ENCODE measurements around the gene TUBB8.
"Not testable (repeated sequence)": the region's sequence is repeated elsewhere in the genome, so short reads cannot be mapped to it uniquely, and the experiment has no call there.

DNA sequence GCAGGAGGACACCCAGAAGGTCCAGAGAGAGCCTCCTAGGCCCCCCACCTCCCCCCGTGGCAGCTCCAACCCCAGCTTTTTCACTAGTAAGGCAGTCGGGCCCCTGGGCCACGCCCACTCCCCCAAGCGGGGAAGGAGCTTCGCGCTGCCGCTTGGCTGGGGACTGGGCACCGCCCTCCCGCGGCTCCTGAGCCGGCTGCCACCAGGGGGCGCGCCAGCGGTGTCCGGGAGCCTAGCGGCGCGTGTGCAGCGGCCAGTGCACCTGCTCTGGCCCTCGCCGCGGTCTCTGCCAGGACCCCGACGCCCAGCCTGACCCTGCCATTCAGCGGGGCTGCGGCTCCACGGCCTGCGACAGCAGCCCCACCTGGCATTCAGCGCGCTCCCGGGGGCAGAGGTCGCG is 37.8 kb downstream of the TUBB8 start:
- TF ChIP-seq EZH2 (IDR thresholded peaks at IDR 0.05); POLR2AphosphoS5 (IDR thresholded peaks at IDR 0.05; ENCODE audit: borderline replicate concordance, low read depth, low read length): not testable (repeated sequence)
